GM19035 (cell line): ENCODE data around the gene ABHD14A.

ENCODE experiments used
- ATAC-seq: cut with Tn5 transposase; IDR thresholded peaks from one replicate; pipeline ENCODE4 v1.9.1; 2021; ENCODE audit not compliant: unreplicated experiment

ABHD14A gene

GRCh38 chr3:51955893-51956770, 18.7 kb upstream of the ABHD14A start:
- ATAC-seq = no peak

DNA sequence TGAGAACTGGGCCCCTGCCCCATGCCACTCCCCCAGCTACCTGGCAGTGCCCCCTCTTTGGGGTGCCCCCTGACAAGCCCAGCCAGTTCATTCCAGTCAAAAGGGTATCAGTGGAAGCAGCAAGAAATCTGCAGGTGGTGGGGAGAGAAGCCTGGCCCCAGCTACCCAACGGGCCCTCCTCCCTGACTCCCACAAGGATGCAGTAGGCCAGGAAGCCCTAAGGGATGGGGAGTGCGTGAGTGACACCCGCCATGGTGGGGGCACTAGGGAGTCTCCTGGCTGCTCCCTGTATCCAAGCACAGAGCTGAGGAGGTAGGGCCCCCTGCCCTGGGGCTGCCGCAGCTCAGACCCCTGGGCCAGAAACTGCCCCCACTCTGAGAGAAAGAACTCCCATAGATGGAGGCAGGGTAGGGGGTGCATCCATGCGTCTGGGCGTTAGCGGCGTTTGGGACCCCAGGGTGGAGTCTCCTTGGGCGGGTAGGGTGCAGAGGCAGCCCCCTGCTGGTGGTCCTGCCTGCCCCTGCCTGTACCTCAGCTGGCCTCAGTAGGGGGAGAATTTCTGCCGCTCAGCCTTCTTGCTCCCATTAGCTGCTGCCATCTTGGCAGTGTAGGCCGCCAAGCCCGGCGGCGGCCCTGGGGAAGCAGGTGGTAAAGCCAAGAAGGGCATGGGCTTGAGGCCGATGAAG, 17.2 kb upstream of the ABHD14A start:
- ATAC-seq = no peak

DNA sequence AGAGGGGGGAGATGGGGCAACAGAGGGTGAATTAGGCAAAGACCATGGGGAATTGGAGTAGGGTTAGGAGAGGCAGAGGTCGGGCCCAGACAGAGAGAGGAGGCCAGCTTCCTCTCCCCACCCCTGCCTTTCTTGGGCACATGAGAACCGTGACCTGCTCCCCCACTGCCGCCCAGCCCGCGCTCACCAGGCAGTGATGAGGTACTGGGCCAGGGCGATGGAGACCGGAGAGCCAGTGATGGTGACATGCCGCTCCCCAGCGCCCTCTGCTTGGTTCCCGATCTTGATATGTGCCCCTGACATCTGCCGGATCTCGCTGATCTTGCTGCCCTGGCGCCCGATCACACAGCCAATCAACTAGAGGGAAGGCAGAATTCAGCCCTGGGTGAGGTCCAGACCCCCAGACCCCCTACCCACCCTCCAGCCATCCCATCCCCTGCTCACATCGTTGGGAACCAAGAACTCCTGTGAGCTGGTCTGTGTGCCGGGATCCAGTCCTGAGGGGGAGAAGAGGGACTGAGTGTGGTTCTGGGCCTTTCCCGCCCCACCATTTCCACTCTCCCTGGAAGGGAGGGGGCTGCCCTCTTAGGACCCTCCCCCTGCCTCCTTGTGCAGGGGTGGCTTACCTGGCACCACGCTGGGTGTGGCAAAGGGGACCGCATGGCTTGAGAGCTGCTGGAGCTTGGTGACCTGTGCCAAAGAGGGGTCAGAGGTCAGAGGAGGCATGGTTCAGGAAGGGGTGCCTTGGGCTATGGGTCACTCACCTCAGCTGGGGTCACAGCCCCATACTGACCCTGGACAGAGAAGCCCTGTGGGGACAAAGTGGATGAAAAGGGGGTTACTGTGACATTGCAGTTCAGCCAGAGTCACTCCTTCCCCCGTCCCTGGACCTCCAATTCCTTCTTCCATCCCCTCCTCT, 16.0 kb upstream of the ABHD14A start:
- no peak for ATAC-seq

- no peak for ATAC-seq
Measured at GRCh38 chr3:51959651-51960050, 15.2 kb upstream of the ABHD14A start.

- ATAC-seq = no peak
Measured at GRCh38 chr3:51960386-51960785, 14.5 kb upstream of the ABHD14A start.

DNA sequence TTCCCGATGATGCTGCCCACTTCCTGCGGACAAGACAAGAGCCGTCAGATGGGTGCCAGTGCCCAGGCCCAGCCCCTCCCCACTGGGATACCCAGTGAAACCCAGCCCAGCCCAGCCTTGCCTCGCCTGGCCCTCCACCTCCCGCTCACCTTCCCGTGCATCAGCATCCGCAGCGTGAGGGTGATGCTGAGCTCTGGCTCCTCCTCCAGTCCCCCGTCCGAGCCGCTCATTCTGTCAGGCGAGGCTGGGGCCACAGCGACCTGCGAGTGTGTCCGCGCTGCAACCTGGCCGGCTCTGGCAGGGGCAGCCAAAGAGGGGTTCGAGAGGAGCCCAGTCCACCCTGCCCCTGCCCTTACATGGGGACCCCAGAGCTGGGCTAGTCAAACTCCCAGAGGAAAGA, 13.9 kb upstream of the ABHD14A start:
- no peak for ATAC-seq

GRCh38 chr3:51961602-51962569, 13.0 kb upstream of the ABHD14A start:
- ATAC-seq = no peak

DNA sequence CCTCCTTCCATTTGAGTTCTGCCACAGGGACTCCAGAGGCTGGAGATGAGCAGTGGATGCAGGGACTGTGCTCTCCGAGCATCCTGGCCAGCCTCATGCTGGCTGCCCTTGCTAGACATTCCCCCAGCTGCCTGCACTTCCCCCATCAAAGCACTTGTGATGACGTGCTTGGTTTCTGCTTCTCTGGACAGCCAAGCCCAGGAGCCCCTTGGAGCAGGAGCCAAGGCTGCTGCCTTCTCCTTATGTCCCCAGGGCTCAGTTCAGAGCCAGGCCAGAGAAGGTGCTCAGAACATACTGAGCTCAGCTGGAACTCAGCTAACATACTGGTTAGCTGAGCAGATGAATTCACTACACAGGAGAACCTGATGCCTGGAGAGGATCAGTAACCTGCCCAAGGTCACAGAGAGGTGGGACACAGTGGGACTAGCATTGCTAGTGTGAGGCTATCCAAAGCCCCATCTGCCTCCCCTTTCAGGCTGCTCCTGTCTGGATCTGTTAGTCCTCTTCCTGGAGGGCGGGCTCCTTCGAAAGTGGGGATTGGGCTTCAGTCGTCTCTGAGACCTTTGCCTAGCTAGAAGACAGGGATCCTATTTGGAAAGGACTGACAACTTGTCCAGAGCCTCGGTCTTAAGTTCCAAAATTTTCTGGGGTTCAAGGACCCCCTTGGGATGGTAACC, 11.9 kb upstream of the ABHD14A start:
- no peak for ATAC-seq

- ATAC-seq = no peak
Measured at GRCh38 chr3:51963951-51964451, 10.9 kb upstream of the ABHD14A start.

- no peak for ATAC-seq
Measured at GRCh38 chr3:51964521-51964920, 10.3 kb upstream of the ABHD14A start.

- no peak for ATAC-seq
Measured at GRCh38 chr3:51966016-51966415, 8.8 kb upstream of the ABHD14A start.

- no peak for ATAC-seq
Measured at GRCh38 chr3:51966486-51966885, 8.4 kb upstream of the ABHD14A start.

GRCh38 chr3:51966922-51967383, 7.9 kb upstream of the ABHD14A start:
- ATAC-seq = no peak

GRCh38 chr3:51967384-51968169, 7.3 kb upstream of the ABHD14A start, which contains the start of gene PCBP4:
Gene PCBP4 (minus strand): TSS chr3:51967454. CDS start chr3:51961240, 6,214 bp downstream.
- ATAC-seq = peak; percentile 61

DNA sequence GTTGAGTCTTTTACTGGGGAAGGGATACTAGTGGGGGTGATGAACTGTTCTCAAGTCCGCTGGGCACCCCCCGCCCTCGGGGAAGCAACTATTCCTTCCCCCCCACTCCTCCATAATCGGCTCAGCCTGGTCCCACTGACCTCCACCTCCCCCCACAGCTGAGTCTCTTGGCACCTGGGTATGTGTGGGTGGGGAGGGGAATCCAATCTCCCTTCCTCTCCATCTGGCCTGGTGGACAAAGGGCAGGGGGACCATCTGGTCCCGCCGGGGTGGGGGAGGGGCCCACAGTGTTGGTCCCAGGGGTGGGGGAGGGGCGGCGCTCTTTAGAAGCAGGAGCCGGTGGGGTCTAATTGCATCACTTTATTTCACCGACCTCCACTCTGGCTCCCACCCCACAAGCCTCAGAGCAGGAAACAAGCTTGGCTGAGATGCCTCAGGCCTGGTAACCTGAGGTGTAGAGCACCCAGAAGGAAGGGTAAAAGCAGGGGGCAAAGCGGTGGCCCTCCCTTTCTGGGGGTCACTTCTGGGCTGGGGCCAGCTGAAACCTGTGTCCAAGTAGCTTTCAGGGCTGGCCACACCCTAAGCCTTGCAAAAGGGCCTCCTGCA, 6.6 kb upstream of the ABHD14A start:
- ATAC-seq = no peak

GRCh38 chr3:51968883-51969678, 5.8 kb upstream of the ABHD14A start:
- ATAC-seq = no peak

DNA sequence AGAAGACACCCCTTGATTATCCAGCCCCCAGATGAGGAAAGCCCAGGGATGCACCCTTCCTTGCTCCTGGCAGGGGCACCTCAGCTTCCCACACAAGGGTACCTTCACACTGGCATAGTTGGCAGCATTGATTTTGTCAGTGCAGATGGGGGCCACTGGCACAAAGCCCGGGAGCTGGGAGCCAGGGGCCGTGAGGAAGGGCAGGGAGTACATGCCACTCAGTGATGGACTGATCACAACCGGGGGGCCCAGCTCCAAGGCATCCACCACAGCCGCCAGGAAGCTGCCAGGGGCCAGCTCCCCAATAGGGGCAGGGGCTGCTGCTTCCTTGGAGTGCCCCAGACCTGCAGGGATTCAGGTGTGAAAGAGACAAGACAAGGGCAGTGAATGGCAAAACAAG, 5.0 kb upstream of the ABHD14A start:
- no peak for ATAC-seq
